Panc1 (cell line): ENCODE results near the gene ZCWPW2. TPM values are rescaled to one million over a fixed set of nuclear protein-coding genes. Genes with fewer than 3 reads are reported as not detected.

Experiments used
- ATAC-seq: fragments of 200-7000 bp; cut with Tn5 transposase; 2 replicates; pipeline ENCODE4 v1.9.1; 2020; ENCODE audit warnings: mild to moderate bottlenecking, moderate library complexity
- BruUV-seq: library from RNA; stranded (reverse); fragments of 400-500 nt; replicated peaks from 2 replicates; lab custom pipeline; 2021; lab: Mats Ljungman, UMichigan
- CTCF ChIA-PET: fragments of 300-600 bp; sonication (Branson Sonifier 250); formaldehyde crosslinking; loops from one replicate; lab custom pipeline; 2022; ENCODE audit warnings: antibody characterized with exemption; lab: Charles Lee
- POLR2A ChIA-PET: fragments of 300-600 bp; sonication (Branson Sonifier 250); formaldehyde crosslinking; loops from one replicate; lab custom pipeline; 2022; ENCODE audit warnings: antibody characterized with exemption; lab: Charles Lee
- DNase-seq: peaks from one replicate; pipeline ENCODE4 v3.0.0-alpha.2; 2010; ENCODE audit warnings: low read depth, low spot score
- H3K27ac ChIP-seq: 2 replicates; pipeline ENCODE4 v1.5.1; 2011; ENCODE audit warnings: mild to moderate bottlenecking, low read length, inconsistent platforms
- H3K27me3 ChIP-seq: fragments of 200-500 bp; sonication (Bioruptor generic); 2 replicates; pipeline ENCODE4 v1.6.0; 2014; ENCODE audit warnings: low read length, inconsistent platforms; ENCODE audit not compliant: control insufficient read depth, insufficient read depth
- H3K36me3 ChIP-seq: fragments of 200-500 bp; sonication (Bioruptor generic); 2 replicates; pipeline ENCODE4 v1.5.1; 2014; ENCODE audit warnings: inconsistent platforms, mild to moderate bottlenecking, low read length, moderate library complexity; ENCODE audit not compliant: control insufficient read depth, insufficient read depth
- H3K4me1 ChIP-seq: 2 replicates; pipeline ENCODE4 v1.5.1; 2011; ENCODE audit warnings: inconsistent platforms, mild to moderate bottlenecking, low read length, moderate library complexity; ENCODE audit not compliant: control insufficient read depth, insufficient read depth
- H3K4me3 ChIP-seq, 2 experiments: 2 replicates each; pipeline ENCODE4 v1.5.1; 2011 to 2012; ENCODE audit warnings: low read depth in 2 of 2, low read length in 2 of 2, mild to moderate bottlenecking in 2 of 2, inconsistent platforms in 1 of 2, moderate library complexity in 1 of 2
- H3K9me3 ChIP-seq: fragments of 200-500 bp; sonication (Bioruptor generic); 2 replicates; pipeline ENCODE4 v1.5.1; 2014; ENCODE audit warnings: low read depth, mild to moderate bottlenecking, inconsistent platforms, low read length, moderate library complexity; ENCODE audit not compliant: control insufficient read depth, insufficient read depth
- CTCF ChIP-seq: fragments of 450-650 bp; IDR thresholded peaks from 2 replicates; pipeline ENCODE4 v1.5.1; 2017; ENCODE audit warnings: mild to moderate bottlenecking
- POLR2AphosphoS5 ChIP-seq: IDR thresholded peaks from 2 replicates; pipeline ENCODE4 v1.6.1; 2012; ENCODE audit warnings: mild to moderate bottlenecking, low read depth, low read length, moderate library complexity
- REST ChIP-seq, 2 experiments: IDR thresholded peaks; 2 replicates each; pipeline ENCODE4 v1.6.1; 2011 to 2012; ENCODE audit warnings: low read depth in 2 of 2, control low read depth in 1 of 2, low read length in 1 of 2, mild to moderate bottlenecking in 1 of 2, moderate library complexity in 1 of 2; ENCODE audit not compliant: insufficient read depth in 1 of 2
- SIN3A ChIP-seq: IDR thresholded peaks from 2 replicates; pipeline ENCODE4 v1.6.1; 2012; ENCODE audit warnings: low read depth, mild to moderate bottlenecking, low read length, moderate library complexity, borderline replicate concordance; ENCODE audit not compliant: insufficient read depth
- TCF7L2 ChIP-seq: IDR thresholded peaks from 2 replicates; pipeline ENCODE4 v1.6.1; 2011; ENCODE audit warnings: mild to moderate bottlenecking, low read depth, low read length, inconsistent platforms
- in situ Hi-C: cut with HindIII; loops from 2 replicates; pipeline ENCODE4 v1.10.0; 2016; ENCODE audit warnings: low sequenced_read_pairs, low pct_unique_long_range_greater_than_20kb
- intact Hi-C: fragments of 100-400 bp; cut with micrococcal nuclease; formaldehyde crosslinking; loops from one replicate; pipeline ENCODE4 v1.10.0; 2022; ENCODE audit not compliant: unreplicated experiment
- total RNA-seq: library from RNA; stranded (reverse); gene quantifications from one replicate; pipeline ENCODE4 v1.2.1, GENCODE V29; 2021; ENCODE audit not compliant: unreplicated experiment

The ZCWPW2 gene
- total RNA-seq, 1 experiment from 2014 or later, result 0.82 TPM

- in situ Hi-C loops, result no loop called here
- H3K27ac ChIP-seq, result no peak overlapping the region
- DNase-seq (no peak), ATAC-seq (no peak)
- no peaks in the 10 kb centered on the region for H3K9me3 ChIP-seq
- BruUV-seq, result no TSS peak
- TF ChIP-seq CTCF, result no peak
- TF ChIP-seq POLR2AphosphoS5, result no peak
- TF ChIP-seq TCF7L2, result no peak
- TF ChIP-seq REST (IDR thresholded peaks at IDR 0.05; ENCODE audit: insufficient read depth in 1 of 2, low read depth in 2 of 2, low read length in 1 of 2), result no peak
- TF ChIP-seq SIN3A, result no peak
- ChIA-PET POLR2A (no interaction called here), CTCF (no interaction called here)
- H3K4me3 ChIP-seq, result no peak overlapping the region
- intact Hi-C loops, result no loop called here
- H3K27me3 ChIP-seq, result no peaks in the 10 kb centered on the region
- H3K4me1 ChIP-seq, result no peaks in the 10 kb centered on the region
- H3K36me3 ChIP-seq, result no peaks in the 10 kb centered on the region
Observed at GRCh38 chr3:28386049-28386448, 37.5 kb downstream of the ZCWPW2 start.

GRCh38 chr3:28388978-28389377 is 40.5 kb downstream of the ZCWPW2 start:
- intact Hi-C loops (no loop called here), in situ Hi-C loops (no loop called here)
- no TSS peak for BruUV-seq
- Histone ChIP-seq H3K9me3 (no peaks in the 10 kb centered on the region), H3K4me3 (no peak overlapping the region), H3K27me3 (no peaks in the 10 kb centered on the region), H3K36me3 (no peaks in the 10 kb centered on the region), H3K27ac (no peak overlapping the region), H3K4me1 (no peaks in the 10 kb centered on the region)
- ChIA-PET CTCF (no interaction called here), POLR2A (no interaction called here)
- ATAC-seq, result no peak
- DNase-seq, result no peak
- TF ChIP-seq TCF7L2 (no peak), SIN3A (no peak), CTCF (no peak), REST (IDR thresholded peaks at IDR 0.05; ENCODE audit: insufficient read depth in 1 of 2, low read depth in 2 of 2, low read length in 1 of 2) (no peak), POLR2AphosphoS5 (no peak)
